Coronary artery (tissue), 2 donors: ENCODE measurements around the gene IRF2BPL.

Experiments
- DNase-seq: peaks from one replicate; pipeline ENCODE4 v3.0.0-alpha.2; 2017; ENCODE audit warnings: low spot score
- H3K27ac ChIP-seq, 2 donors: fragments of 200-600 bp; sonication (generic); one replicate each; pipeline ENCODE4 v1.5.1; 2016 to 2019
- H3K4me3 ChIP-seq: fragments of 200-600 bp; sonication (generic); 2 replicates; pipeline ENCODE4 v1.5.1; 2016; ENCODE audit warnings: mild to moderate bottlenecking, moderate library complexity
- CTCF ChIP-seq: fragments of 200-600 bp; sonication (generic); IDR thresholded peaks from one replicate; pipeline ENCODE4 v1.5.1; 2019; ENCODE audit warnings: antibody characterized with exemption

The IRF2BPL gene

GRCh38 chr14:77014734-77015133, 13.8 kb downstream of the IRF2BPL start:
- Histone ChIP-seq H3K4me3 (no peak overlapping the region), H3K27ac (peak overlapping the region in 1 of 2 donors; percentile 18)
- DNase-seq: no peak
- no peak for TF ChIP-seq CTCF

GRCh38 chr14:77014004-77014604, 14.4 kb downstream of the IRF2BPL start:
- H3K4me3 ChIP-seq: no peak overlapping the region
- peak overlapping the region; percentile 14 to 18 for H3K27ac ChIP-seq
- DNase-seq: no peak
- TF ChIP-seq CTCF: no peak

DNA sequence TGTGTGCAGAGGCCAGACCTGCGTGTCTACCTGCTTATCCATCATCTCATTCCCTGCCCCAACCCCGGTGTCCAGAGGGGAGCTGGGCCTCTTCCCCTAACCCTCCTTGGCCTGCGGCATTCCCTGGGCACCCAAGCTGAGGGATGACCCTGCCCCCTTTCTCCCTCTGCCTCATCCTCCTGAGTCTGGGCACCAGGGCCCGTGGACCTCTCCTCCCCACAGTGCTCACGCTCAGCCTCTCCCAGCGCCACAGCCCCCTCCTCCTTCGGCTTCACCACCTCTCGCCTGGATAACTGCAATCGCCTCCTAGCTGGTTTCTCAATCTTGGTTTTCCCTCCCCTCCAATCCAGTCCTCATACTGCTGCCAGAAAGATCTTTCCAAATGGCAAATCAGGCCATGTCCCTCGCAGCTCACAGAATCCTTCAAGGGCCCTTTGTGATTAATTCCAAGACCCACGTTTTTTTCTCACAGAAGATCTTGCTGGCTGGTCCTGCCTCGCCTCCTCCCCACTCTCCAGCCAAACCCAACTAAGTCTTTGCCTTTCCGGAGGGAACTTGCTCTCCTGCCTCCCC, 16.2 kb downstream of the IRF2BPL start:
- no peak for TF ChIP-seq CTCF
- peak overlapping the region in 1 of 2 donors; percentile 19 for H3K27ac ChIP-seq
- no peak overlapping the region for H3K4me3 ChIP-seq
- no peak for DNase-seq

- DNase-seq: no peak
- no peak for TF ChIP-seq CTCF
- Histone ChIP-seq H3K4me3 (no peak overlapping the region), H3K27ac (no peak overlapping the region)
Measured at GRCh38 chr14:77011245-77011644, 17.3 kb downstream of the IRF2BPL start.

- Histone ChIP-seq H3K4me3 (no peak overlapping the region), H3K27ac (peak overlapping the region; percentile 66 to 88)
- no peak for DNase-seq
- TF ChIP-seq CTCF: no peak
Measured at GRCh38 chr14:77009014-77009413, 19.5 kb downstream of the IRF2BPL start.

- Histone ChIP-seq H3K27ac (peak overlapping the region; percentile 66 to 88), H3K4me3 (no peak overlapping the region)
- DNase-seq: no peak
- no peak for TF ChIP-seq CTCF
Measured at GRCh38 chr14:77008541-77008940, 20.0 kb downstream of the IRF2BPL start.

DNA sequence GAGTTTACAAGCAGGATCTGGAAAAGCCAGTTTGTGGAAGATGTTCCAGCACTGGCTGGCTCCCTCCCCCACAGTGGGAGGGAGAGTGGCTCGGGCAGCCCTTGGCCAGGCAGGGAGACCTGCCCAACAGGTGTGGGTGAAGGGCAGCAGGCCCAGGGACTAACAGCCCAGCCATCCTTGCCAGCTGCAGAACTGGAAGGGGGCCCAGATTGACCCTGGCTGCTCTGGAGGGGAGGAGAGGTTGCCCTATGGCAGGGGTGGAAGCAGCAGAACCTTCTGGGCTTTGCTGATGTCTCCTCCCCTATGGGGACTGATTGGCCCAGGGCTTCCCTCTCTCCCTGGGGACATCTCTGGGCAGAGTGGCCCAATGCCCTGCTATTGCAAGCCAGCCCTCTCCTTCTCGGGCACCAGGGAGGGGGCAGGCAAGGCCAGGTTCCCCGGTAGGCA, 20.5 kb downstream of the IRF2BPL start:
- Histone ChIP-seq H3K27ac (peak overlapping the region; percentile 66 to 88), H3K4me3 (no peak overlapping the region)
- peak; percentile 86 for DNase-seq
- no peak for TF ChIP-seq CTCF
